NT2/D1 (cell line): ENCODE data around the gene PLEKHH1.
"Not testable (repeated sequence)": the region's sequence is repeated elsewhere in the genome, so short reads cannot be mapped to it uniquely, and the experiment has no call there.

Source experiments
- DNase-seq: peaks from one replicate; pipeline ENCODE4 v3.0.0-alpha.2; 2011; ENCODE audit warnings: low read depth, low spot score
- H3K27me3 ChIP-seq: 2 replicates; pipeline ENCODE4 v1.6.0; 2011; ENCODE audit warnings: mild to moderate bottlenecking; ENCODE audit not compliant: insufficient read length, insufficient read depth
- H3K36me3 ChIP-seq: 2 replicates; pipeline ENCODE4 v1.6.1; 2011; ENCODE audit warnings: mild to moderate bottlenecking, low read length, mixed read lengths; ENCODE audit not compliant: insufficient read depth, insufficient read length
- H3K4me1 ChIP-seq: 2 replicates; pipeline ENCODE4 v1.5.1; 2011; ENCODE audit not compliant: insufficient read depth, insufficient read length
- H3K4me3 ChIP-seq: 2 replicates; pipeline ENCODE4 v1.5.1; 2011; ENCODE audit warnings: low read depth; ENCODE audit not compliant: insufficient read length
- H3K9ac ChIP-seq: 2 replicates; pipeline ENCODE4 v1.6.0; 2011; ENCODE audit warnings: low read depth; ENCODE audit not compliant: insufficient read length
- H3K9me3 ChIP-seq: 2 replicates; pipeline ENCODE4 v1.5.1; 2011; ENCODE audit warnings: mild to moderate bottlenecking, low read length; ENCODE audit not compliant: insufficient read depth
- SUZ12 ChIP-seq: IDR thresholded peaks from 2 replicates; pipeline ENCODE4 v1.6.1; 2011; ENCODE audit not compliant: insufficient read length, insufficient read depth; ENCODE audit errors: extremely low read depth
- YY1 ChIP-seq: IDR thresholded peaks from 2 replicates; pipeline ENCODE4 v1.6.1; 2011; ENCODE audit not compliant: insufficient read length, insufficient read depth
- ZNF274 ChIP-seq: IDR thresholded peaks from 2 replicates; pipeline ENCODE4 v1.6.1; 2011; ENCODE audit warnings: mild to moderate bottlenecking, low read depth, low read length

Gene PLEKHH1

DNA sequence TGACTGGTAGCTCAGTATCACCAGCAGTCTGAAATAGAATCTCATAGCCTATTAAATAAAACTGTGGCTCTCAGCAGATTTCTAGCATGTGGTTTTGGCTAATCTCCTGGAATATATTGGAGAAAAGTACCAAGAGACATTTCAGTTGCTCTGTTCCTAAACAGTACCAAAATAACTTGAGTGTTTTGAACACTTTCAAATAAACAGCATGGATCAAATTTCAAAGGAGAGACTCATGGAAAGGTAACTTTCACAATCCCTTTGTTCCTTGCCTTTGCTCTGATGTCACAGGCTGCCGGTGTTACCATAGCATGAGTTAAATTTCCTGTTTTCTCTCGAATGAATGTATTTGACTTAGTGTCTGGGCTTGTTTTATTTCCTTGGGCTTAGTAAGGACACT, 90.0 kb downstream of the PLEKHH1 start:
- H3K27me3 ChIP-seq = no peaks in the 10 kb centered on the region
- peaks cover 12% of the 10 kb centered on the region; the same call in 1 of the 2 replicates for H3K9me3 ChIP-seq
- H3K4me1 ChIP-seq = no peaks in the 10 kb centered on the region
- H3K4me3 ChIP-seq = no peak overlapping the region
- no peak for DNase-seq
- H3K36me3 ChIP-seq = peaks cover 15% of the 10 kb centered on the region
- TF ChIP-seq YY1 (no peak), ZNF274 (no peak), SUZ12 (no peak)
- H3K9ac ChIP-seq = no peak overlapping the region

DNA sequence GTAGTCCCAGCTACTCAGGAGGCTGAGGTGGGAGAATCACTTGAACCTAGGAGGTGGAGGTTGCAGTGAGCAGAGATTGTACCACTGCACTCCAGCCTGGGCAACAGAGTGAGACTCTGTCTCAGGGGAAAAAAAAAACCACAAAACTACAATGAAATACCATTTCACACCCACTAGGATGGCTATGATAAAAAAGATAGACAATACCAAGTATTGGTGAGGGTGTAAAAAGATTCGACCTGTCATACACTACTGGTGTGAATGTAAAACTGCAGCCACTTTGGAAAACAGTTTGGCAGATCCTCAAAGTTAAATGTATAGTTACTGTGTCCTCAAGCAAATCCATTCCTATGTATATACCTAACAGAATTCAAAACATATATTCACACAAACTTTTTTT, 93.0 kb downstream of the PLEKHH1 start:
- peaks cover 12% of the 10 kb centered on the region; the same call in 1 of the 2 replicates for H3K9me3 ChIP-seq
- H3K36me3 ChIP-seq = peaks cover 10% of the 10 kb centered on the region
- not testable (repeated sequence) for H3K4me3 ChIP-seq, H3K27me3 ChIP-seq, DNase-seq, H3K4me1 ChIP-seq, H3K9ac ChIP-seq

DNA sequence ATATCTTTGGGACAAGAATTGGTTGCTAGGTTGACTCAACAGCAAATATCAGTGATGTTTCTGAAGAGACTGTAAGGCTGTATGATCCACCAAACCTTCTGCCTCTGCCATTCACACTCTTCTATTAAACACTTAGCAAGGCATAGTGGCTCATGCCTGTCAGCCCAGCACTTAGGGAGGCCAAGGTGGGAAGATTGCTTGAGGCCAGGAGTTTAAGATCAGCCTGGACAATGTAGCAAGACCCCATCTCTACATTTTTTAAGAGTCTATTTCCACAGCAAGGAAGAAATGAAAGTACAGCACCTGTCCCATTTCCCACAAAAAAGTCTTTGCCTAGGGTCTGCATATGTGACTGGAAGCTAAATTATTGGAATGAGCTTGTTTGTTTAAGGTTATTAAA, 94.4 kb downstream of the PLEKHH1 start:
- no peak overlapping the region for H3K4me3 ChIP-seq
- H3K4me1 ChIP-seq = no peaks in the 10 kb centered on the region
- no peak overlapping the region for H3K9ac ChIP-seq
- H3K36me3 ChIP-seq = peaks cover 8% of the 10 kb centered on the region
- no peak for DNase-seq
- peaks cover 12% of the 10 kb centered on the region; the same call in 1 of the 2 replicates for H3K9me3 ChIP-seq
- no peak for TF ChIP-seq ZNF274
- no peak for TF ChIP-seq YY1
- no peak for TF ChIP-seq SUZ12
- H3K27me3 ChIP-seq = no peaks in the 10 kb centered on the region

DNA sequence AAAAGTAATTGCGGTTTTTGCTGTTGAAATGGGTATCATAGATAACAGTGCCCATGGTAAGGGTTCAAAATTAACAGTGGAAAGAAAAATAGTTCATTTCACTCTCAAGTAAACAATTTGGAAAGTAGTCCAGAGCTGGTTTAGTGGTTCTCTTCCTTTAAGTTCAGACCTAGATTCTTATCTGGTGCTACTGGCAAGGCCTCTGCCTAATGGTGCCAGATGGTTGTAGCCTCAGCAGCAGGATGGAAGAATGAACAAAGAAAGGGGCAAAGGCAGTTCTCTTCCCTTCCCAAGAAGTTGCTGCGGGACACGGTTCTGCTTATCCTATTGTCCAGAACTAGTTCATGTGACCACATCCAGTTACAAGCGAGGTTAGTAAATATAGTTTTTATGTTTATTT, 97.1 kb downstream of the PLEKHH1 start:
- Histone ChIP-seq H3K4me3 (no peak overlapping the region), H3K9ac (no peak overlapping the region), H3K27me3 (no peaks in the 10 kb centered on the region), H3K9me3 (peaks cover under 1% of the 10 kb centered on the region; the same call in 1 of the 2 replicates), H3K36me3 (peaks cover 5% of the 10 kb centered on the region), H3K4me1 (no peaks in the 10 kb centered on the region)
- TF ChIP-seq SUZ12 (no peak), ZNF274 (no peak), YY1 (no peak)
- DNase-seq = no peak

DNA sequence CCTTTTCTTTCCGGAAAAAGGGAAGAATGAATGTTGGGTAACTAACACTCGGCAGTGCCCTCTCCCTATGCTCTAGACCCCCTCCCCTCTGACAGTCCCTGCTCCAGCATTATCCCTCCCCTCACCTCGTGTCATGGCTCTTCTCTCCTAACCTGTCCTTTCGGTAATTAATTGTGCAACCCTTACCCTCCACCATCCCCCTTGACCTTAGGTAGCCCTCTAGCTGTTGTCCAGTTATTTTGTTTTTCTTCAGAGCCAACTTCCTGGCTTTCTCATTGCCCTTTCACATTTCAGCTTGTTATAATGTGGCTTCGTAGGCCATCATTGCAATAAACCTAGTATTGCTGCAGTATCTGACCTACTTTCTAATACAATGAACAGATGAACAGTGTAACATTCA, 97.8 kb downstream of the PLEKHH1 start:
- DNase-seq = no peak
- Histone ChIP-seq H3K9me3 (no peaks in the 10 kb centered on the region), H3K4me1 (no peaks in the 10 kb centered on the region), H3K36me3 (peaks cover 5% of the 10 kb centered on the region), H3K27me3 (no peaks in the 10 kb centered on the region), H3K4me3 (no peak overlapping the region), H3K9ac (no peak overlapping the region)
- TF ChIP-seq YY1 (no peak), SUZ12 (no peak), ZNF274 (no peak)

DNA sequence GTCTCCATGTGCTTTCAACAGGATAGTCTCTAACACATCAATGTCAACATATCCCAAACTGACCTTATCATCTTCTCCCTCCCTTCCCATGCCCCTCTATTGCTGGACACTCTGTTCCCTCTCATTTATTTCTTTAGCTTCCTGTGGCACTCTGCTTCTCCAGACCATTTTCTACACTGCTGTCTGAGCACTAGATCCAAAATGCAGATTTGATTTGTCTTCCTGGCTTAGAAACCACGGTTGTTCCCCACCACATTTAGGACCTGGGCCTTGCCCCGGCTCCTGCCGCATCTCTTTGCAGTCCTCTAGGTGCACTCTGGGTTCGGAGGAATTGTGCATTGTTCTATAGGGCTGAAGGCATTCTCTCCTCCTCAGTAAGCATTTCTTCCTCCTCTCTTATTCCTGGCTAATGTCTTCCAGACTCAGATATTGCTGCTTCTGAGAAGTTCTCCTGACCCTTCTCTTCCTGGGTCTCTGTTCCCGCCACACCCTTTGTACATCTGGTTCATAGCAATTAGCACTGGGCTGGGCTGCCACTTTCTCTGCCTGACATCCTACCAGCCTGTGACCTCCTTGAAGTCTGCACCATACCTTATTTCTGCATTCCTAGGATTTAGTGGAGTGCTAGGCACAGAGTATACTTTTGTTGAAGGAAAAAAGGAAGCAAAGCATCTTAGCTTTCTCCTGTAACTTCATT, 100.5 kb downstream of the PLEKHH1 start:
- H3K9ac ChIP-seq = no peak overlapping the region
- no peaks in the 10 kb centered on the region for H3K4me1 ChIP-seq
- H3K9me3 ChIP-seq = no peaks in the 10 kb centered on the region
- peaks cover 5% of the 10 kb centered on the region for H3K36me3 ChIP-seq
- H3K4me3 ChIP-seq = no peak overlapping the region
- no peaks in the 10 kb centered on the region for H3K27me3 ChIP-seq
- no peak for TF ChIP-seq YY1
- no peak for TF ChIP-seq ZNF274
- no peak for TF ChIP-seq SUZ12
- no peak for DNase-seq

DNA sequence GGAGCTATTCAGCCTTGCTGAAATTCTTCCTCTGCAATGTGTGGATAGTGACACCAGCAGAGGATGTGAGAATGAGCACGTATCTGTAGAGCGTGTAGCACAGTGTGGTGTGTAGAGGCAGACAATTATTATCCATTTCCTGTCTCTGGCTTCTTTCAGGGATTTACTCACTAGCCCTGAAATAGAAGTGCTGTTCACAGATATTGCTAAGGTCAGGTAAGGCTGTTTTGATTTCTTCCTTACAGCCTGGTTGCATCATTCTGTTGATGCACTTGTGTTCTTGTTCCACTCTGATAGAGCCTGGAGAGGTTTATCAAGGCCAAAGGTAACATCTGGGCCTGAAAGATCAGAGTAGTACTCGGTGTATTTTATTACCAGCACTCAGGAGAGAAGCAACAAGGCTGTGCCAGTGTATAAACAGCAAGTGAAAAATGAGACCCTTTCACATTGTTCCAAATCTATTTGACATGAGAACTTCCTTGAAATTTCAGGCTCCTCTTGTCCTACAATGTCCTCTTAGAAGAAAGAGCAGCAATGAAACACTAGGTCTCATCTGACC, 103.3 kb downstream of the PLEKHH1 start:
- TF ChIP-seq YY1 (no peak), SUZ12 (no peak), ZNF274 (no peak)
- no peak overlapping the region for H3K9ac ChIP-seq
- DNase-seq = no peak

More for the DNA sequence above, 103.3 kb downstream of the PLEKHH1 start:
- no peaks in the 10 kb centered on the region for H3K9me3 ChIP-seq
- no peak overlapping the region for H3K4me3 ChIP-seq
- H3K27me3 ChIP-seq = no peaks in the 10 kb centered on the region
- H3K4me1 ChIP-seq = no peaks in the 10 kb centered on the region
- H3K36me3 ChIP-seq = peaks cover 5% of the 10 kb centered on the region
